Fibroblast of the aortic adventitia (primary cell): Measurements from ENCODE around the gene RNF31. TPM values are rescaled to one million over a fixed set of nuclear protein-coding genes. Genes with fewer than 3 reads are reported as not detected.
"Not testable (repeated sequence)": the region's sequence is repeated elsewhere in the genome, so short reads cannot be mapped to it uniquely, and the experiment has no call there.

Experiments used
- DNase-seq: peaks from one replicate; pipeline ENCODE4 v3.0.0-alpha.2; 2010; ENCODE audit warnings: low read depth
- H3K4me3 ChIP-seq: 2 replicates; pipeline ENCODE4 v1.5.1; 2011; ENCODE audit warnings: low read depth, mild to moderate bottlenecking, control low read depth, low read length, moderate library complexity
- CTCF ChIP-seq: IDR thresholded peaks from 2 replicates; pipeline ENCODE4 v1.5.1; 2011; ENCODE audit warnings: mild to moderate bottlenecking, low read length, control low read depth, inconsistent platforms; ENCODE audit not compliant: insufficient read depth
- total RNA-seq: library from RNA; depleted of rRNA; stranded (reverse); fragments of >200 nt; gene quantifications from 2 replicates; pipeline ENCODE4 v1.2.3, GENCODE V29; 2012; ENCODE audit warnings: low replicate concordance

RNF31 gene
- total RNA-seq, 1 donor, result 51.1 TPM

GRCh38 chr14:24102357-24103048 lies 44.8 kb upstream of the RNF31 start:
- TF ChIP-seq CTCF, result no peak
- DNase-seq, result no peak
- H3K4me3 ChIP-seq, result no peak overlapping the region

- no peak overlapping the region for H3K4me3 ChIP-seq
- TF ChIP-seq CTCF, result no peak
- DNase-seq, result no peak
These were observed 43.8 kb upstream of the RNF31 start for GRCh38 chr14:24103451-24103850.

GRCh38 chr14:24105609-24106239 lies 41.6 kb upstream of the RNF31 start:
- not testable (repeated sequence) for DNase-seq

GRCh38 chr14:24106672-24107271 lies 40.5 kb upstream of the RNF31 start:
- no peak overlapping the region for H3K4me3 ChIP-seq
- no peak for TF ChIP-seq CTCF

More at GRCh38 chr14:24105609-24106239, 41.6 kb upstream of the RNF31 start:
- not testable (repeated sequence) for H3K4me3 ChIP-seq

GRCh38 chr14:24108336-24108874 lies 38.9 kb upstream of the RNF31 start:
- TF ChIP-seq CTCF, result no peak
- no peak overlapping the region for H3K4me3 ChIP-seq
- no peak for DNase-seq

More at GRCh38 chr14:24106672-24107271, 40.5 kb upstream of the RNF31 start:
- no peak for DNase-seq

GRCh38 chr14:24110060-24110459 lies 37.2 kb upstream of the RNF31 start:
- no peak for TF ChIP-seq CTCF
- no peak for DNase-seq
- H3K4me3 ChIP-seq, result no peak overlapping the region

- DNase-seq, result no peak
- H3K4me3 ChIP-seq, result no peak overlapping the region
- TF ChIP-seq CTCF, result no peak
These were observed 36.8 kb upstream of the RNF31 start for GRCh38 chr14:24110523-24110922.
